ENCODE measurements around the gene TNIK. TPM values are rescaled to one million over a fixed set of nuclear protein-coding genes. Genes with fewer than 3 reads are reported as not detected.

Gene TNIK
- total RNA-seq, 1 experiment from 2014 or later: 0.69 TPM

DNA sequence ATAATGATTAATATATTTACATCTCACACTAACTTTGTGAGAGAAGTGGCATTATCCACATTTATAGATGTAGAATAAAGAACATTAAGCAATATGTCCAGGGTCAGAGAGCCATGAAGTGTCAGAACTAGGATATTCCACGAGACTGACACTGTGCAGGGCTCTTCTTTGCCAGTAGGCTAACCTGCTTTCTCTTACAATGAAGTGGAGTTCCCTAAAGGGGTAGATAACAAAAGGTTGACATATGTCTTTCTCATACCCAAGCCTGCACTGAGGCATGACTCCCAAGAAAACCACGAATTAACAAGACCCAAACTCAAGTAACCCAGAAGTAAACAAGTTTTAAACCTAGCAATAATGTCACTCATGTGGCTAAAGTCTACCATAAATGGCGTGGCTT, 242.1 kb downstream of the TNIK start:
- TF ChIP-seq, protein P1, sequence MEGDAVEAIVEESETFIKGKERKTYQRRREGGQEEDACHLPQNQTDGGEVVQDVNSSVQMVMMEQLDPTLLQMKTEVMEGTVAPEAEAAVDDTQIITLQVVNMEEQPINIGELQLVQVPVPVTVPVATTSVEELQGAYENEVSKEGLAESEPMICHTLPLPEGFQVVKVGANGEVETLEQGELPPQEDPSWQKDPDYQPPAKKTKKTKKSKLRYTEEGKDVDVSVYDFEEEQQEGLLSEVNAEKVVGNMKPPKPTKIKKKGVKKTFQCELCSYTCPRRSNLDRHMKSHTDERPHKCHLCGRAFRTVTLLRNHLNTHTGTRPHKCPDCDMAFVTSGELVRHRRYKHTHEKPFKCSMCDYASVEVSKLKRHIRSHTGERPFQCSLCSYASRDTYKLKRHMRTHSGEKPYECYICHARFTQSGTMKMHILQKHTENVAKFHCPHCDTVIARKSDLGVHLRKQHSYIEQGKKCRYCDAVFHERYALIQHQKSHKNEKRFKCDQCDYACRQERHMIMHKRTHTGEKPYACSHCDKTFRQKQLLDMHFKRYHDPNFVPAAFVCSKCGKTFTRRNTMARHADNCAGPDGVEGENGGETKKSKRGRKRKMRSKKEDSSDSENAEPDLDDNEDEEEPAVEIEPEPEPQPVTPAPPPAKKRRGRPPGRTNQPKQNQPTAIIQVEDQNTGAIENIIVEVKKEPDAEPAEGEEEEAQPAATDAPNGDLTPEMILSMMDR (conservative IDR thresholded peaks at IDR 0.05; ENCODE audit: low read depth, low read length): no peak
- TF ChIP-seq EZH2 (IDR thresholded peaks at IDR 0.05; ENCODE audit: borderline replicate concordance, low read depth, low read length, poor library complexity, severe bottlenecking): no peak
- no peaks in the 10 kb centered on the region for H3K27me3 ChIP-seq (replicated peaks; ENCODE audit: insufficient read depth, low read depth, low read length, poor library complexity)
- no peak overlapping the region for H3K4me3 ChIP-seq (ENCODE audit: low read depth, low read length, poor library complexity, severe bottlenecking)
- BruUV-seq (replicated peaks): no TSS peak
- ChIA-PET CTCF (no interaction called here), POLR2A (ENCODE audit: low non-redundant PET) (no interaction called here)
- no peak for DNase-seq (ENCODE audit: low spot score)
- H3K9me3 ChIP-seq (ENCODE audit: low read depth, low read length, poor library complexity, severe bottlenecking): no peaks in the 10 kb centered on the region
- no peaks in the 10 kb centered on the region for H3K4me1 ChIP-seq (ENCODE audit: insufficient read depth, low read length, poor library complexity, severe bottlenecking)
- no peaks in the 10 kb centered on the region for H3K36me3 ChIP-seq (ENCODE audit: insufficient read depth, low read length, poor library complexity, severe bottlenecking)
- intact Hi-C loops (cut with micrococcal nuclease; ENCODE audit: unreplicated experiment): no loop called here
- H3K27ac ChIP-seq (ENCODE audit: low read depth, low read length, poor library complexity, severe bottlenecking): no peak overlapping the region

DNA sequence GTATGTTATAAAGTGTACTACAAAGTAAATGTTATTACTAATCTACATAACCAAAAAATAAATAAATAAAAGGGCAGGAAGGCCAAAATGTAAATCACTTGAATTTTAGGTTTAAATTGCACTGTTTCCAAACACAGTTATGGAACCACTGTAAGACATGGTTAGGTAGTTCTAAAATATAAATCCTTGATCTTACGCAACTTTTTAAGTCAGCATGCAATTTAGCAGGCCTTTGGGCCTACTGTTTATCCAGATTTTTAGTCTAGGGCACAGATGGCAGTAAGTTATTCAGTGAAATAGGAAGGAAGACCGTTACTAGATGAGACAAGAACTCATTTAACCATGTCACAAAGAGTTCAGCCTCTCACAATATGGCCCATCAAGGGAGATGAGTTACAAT, 246.3 kb downstream of the TNIK start:
- no peak overlapping the region for H3K27ac ChIP-seq (ENCODE audit: low read depth, low read length, poor library complexity, severe bottlenecking)
- no peak for DNase-seq (ENCODE audit: low spot score)
- no peaks in the 10 kb centered on the region for H3K27me3 ChIP-seq (replicated peaks; ENCODE audit: insufficient read depth, low read depth, low read length, poor library complexity)
- H3K4me3 ChIP-seq (ENCODE audit: low read depth, low read length, poor library complexity, severe bottlenecking): no peak overlapping the region
- H3K9me3 ChIP-seq (ENCODE audit: low read depth, low read length, poor library complexity, severe bottlenecking): no peaks in the 10 kb centered on the region
- no peak for TF ChIP-seq EZH2 (IDR thresholded peaks at IDR 0.05; ENCODE audit: borderline replicate concordance, low read depth, low read length, poor library complexity, severe bottlenecking)
- TF ChIP-seq, protein P1 (conservative IDR thresholded peaks at IDR 0.05; ENCODE audit: low read depth, low read length): no peak
- CTCF ChIA-PET: no interaction called here
- no peaks in the 10 kb centered on the region for H3K4me1 ChIP-seq (ENCODE audit: insufficient read depth, low read length, poor library complexity, severe bottlenecking)
- POLR2A ChIA-PET (ENCODE audit: low non-redundant PET): no interaction called here
- H3K36me3 ChIP-seq (ENCODE audit: insufficient read depth, low read length, poor library complexity, severe bottlenecking): no peaks in the 10 kb centered on the region
- intact Hi-C loops (cut with micrococcal nuclease; ENCODE audit: unreplicated experiment): no loop called here
- no TSS peak for BruUV-seq (replicated peaks)

DNA sequence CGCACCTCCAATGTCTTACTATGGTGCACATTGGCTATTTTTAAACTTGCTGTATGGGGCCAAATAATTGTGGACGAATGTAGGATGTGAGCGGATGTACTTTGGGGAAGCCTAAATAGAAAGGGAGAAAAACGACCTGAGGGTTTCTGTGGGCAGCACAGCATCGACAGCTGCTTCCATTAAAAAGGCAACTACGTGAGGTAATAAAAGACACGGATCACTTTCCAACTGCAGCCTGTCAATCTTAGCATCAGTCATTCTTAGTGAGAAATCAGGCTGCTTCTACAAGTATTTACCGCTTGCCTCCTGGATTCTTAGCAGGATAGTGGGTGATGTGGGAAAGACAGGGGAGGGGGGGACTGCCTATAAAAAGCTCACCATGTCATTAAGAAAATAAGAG, 247.0 kb downstream of the TNIK start:
- DNase-seq (ENCODE audit: low spot score): no peak
- Histone ChIP-seq H3K27me3 (replicated peaks; ENCODE audit: insufficient read depth, low read depth, low read length, poor library complexity) (no peaks in the 10 kb centered on the region), H3K4me3 (ENCODE audit: low read depth, low read length, poor library complexity, severe bottlenecking) (no peak overlapping the region), H3K27ac (ENCODE audit: low read depth, low read length, poor library complexity, severe bottlenecking) (no peak overlapping the region), H3K36me3 (ENCODE audit: insufficient read depth, low read length, poor library complexity, severe bottlenecking) (no peaks in the 10 kb centered on the region), H3K4me1 (ENCODE audit: insufficient read depth, low read length, poor library complexity, severe bottlenecking) (no peaks in the 10 kb centered on the region), H3K9me3 (ENCODE audit: low read depth, low read length, poor library complexity, severe bottlenecking) (no peaks in the 10 kb centered on the region)
- intact Hi-C loops (cut with micrococcal nuclease; ENCODE audit: unreplicated experiment): no loop called here
- TF ChIP-seq, protein P1 (conservative IDR thresholded peaks at IDR 0.05; ENCODE audit: low read depth, low read length): no peak
- TF ChIP-seq EZH2 (IDR thresholded peaks at IDR 0.05; ENCODE audit: borderline replicate concordance, low read depth, low read length, poor library complexity, severe bottlenecking): no peak
- POLR2A ChIA-PET (ENCODE audit: low non-redundant PET): no interaction called here
- BruUV-seq (replicated peaks): no TSS peak
- CTCF ChIA-PET: no interaction called here

Data from A673 (cell line).